Mammary epithelial cell (primary cell): ENCODE measurements around the gene ADAM15.

Experiments used
- EZH2 ChIP-seq: IDR thresholded peaks from 2 replicates; pipeline ENCODE4 v1.6.1; 2012; ENCODE audit warnings: low read length, inconsistent platforms, borderline replicate concordance
- TF ChIP-seq, protein P1 (sequence below), 2 donors: IDR thresholded peaks in 1 of 2; conservative IDR thresholded peaks in 1 of 2; 2 replicates each; pipeline ENCODE4 v1.5.1; 2011 to 2012; ENCODE audit warnings: inconsistent platforms in 2 of 2, low read length in 2 of 2, mild to moderate bottlenecking in 2 of 2, control low read depth in 1 of 2, low read depth in 1 of 2; ENCODE audit not compliant: insufficient read depth in 1 of 2; ENCODE audit errors: extremely low read depth in 1 of 2

DNA sequence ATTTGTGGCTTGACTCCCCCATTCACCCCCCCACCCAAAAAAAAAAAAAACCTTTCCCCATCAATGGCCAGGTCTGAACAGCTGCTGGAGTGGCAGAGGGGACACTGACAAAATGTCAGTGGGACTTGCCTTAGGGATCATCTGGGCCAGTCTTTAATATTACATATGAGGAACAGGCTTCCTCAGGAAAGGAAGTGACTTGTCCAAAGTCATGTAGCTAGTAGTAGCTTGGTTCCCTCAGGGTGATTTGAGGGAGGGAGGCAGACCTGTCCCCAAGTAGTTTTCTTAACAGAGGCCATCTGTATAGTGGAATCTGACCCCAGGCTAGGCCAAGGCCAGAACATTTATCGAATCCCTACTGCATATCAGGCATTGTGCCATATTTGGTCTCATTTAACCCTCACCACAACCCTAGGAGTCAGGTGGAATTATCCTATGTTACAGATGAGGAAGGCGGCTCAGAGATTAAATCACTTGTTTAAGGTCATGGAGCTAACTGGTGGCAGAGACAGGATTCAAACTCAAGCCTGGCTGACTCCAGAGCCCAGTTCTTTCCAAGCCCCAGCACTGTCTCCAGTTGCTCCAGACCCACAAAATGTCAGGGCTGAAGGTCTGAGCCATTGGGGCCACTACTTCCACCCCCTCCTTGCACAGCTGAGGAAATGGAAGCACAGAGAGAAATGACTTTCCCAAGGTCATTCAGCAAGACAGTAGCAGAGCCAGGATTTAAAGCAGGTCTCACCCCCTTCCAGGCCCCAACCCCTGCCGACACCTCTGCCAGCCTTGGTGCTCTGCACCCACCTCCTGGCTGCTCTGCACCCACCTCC, 38.1 kb upstream of the ADAM15 start:
- TF ChIP-seq, protein P1, sequence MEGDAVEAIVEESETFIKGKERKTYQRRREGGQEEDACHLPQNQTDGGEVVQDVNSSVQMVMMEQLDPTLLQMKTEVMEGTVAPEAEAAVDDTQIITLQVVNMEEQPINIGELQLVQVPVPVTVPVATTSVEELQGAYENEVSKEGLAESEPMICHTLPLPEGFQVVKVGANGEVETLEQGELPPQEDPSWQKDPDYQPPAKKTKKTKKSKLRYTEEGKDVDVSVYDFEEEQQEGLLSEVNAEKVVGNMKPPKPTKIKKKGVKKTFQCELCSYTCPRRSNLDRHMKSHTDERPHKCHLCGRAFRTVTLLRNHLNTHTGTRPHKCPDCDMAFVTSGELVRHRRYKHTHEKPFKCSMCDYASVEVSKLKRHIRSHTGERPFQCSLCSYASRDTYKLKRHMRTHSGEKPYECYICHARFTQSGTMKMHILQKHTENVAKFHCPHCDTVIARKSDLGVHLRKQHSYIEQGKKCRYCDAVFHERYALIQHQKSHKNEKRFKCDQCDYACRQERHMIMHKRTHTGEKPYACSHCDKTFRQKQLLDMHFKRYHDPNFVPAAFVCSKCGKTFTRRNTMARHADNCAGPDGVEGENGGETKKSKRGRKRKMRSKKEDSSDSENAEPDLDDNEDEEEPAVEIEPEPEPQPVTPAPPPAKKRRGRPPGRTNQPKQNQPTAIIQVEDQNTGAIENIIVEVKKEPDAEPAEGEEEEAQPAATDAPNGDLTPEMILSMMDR (conservative IDR thresholded peaks at IDR 0.05 in 1 of 2, IDR thresholded peaks at IDR 0.05 in 1 of 2; ENCODE audit: extremely low read depth in 1 of 2, insufficient read depth in 1 of 2, low read depth in 1 of 2, low read length in 2 of 2) = no peak
- TF ChIP-seq EZH2 = no peak
